K562 (cell line): ENCODE measurements around the gene CEACAM21. TPM values are rescaled to one million over a fixed set of nuclear protein-coding genes. Genes with fewer than 3 reads are reported as not detected.

Experiments
- ATAC-seq: fragments of 200-7000 bp; cut with Tn5 transposase; 3 replicates; pipeline ENCODE4 v1.9.1; 2020; ENCODE audit warnings: moderate library complexity
- BruUV-seq: library from RNA; stranded (reverse); fragments of 400-500 nt; replicated peaks from 2 replicates; lab custom pipeline; 2021; lab: Mats Ljungman, UMichigan
- CTCF ChIA-PET: fragments of 300-600 bp; formaldehyde crosslinking; extraction: SDS; loops from one replicate; lab custom pipeline; 2021; ENCODE audit warnings: low intra/inter-chr PET ratio; lab: Yijun Ruan, JAX
- POLR2A ChIA-PET: fragments of 300-600, 350-650 bp; sonication (Branson Sonifier 250); formaldehyde crosslinking; extraction: SDS; loops from one replicate; lab custom pipeline; 2021; ENCODE audit warnings: antibody characterized with exemption, inconsistent platforms; lab: Yijun Ruan, JAX
- DNase-seq, 4 experiments: peaks; one replicate each; pipeline versions ENCODE4 v3.0.0 to v3.0.0-alpha.2; 2011 to 2018; ENCODE audit warnings: low spot score in 3 of 4, mixed read lengths in 3 of 4; ENCODE audit errors: extremely low read depth in 1 of 4
- FAIRE-seq: peaks from 2 replicates; lab custom pipeline; 2011; peaks lifted over from hg19 to GRCh38; lab: Jason Lieb, UNC
- H2AFZ ChIP-seq: 2 replicates; pipeline ENCODE4 v1.6.0; 2011; ENCODE audit warnings: low read depth, low read length, control low read depth, inconsistent platforms
- H3K27ac ChIP-seq: fragments of 200-600 bp; 3 replicates; pipeline ENCODE4 v1.8.0; 2011; ENCODE audit warnings: low read depth, mild to moderate bottlenecking, control low read depth, inconsistent platforms, low read length, moderate library complexity, mixed read lengths; ENCODE audit errors: extremely low read depth
- H3K27me3 ChIP-seq, 2 experiments: fragments of 300-600 bp in 1 of 2; 2 replicates in 1 of 2; 3 replicates in 1 of 2; pipeline versions ENCODE4 v1.6.0 to v1.8.0; 2011; ENCODE audit warnings: inconsistent platforms in 2 of 2, low read length in 2 of 2, mild to moderate bottlenecking in 1 of 2, mixed read lengths in 1 of 2, moderate library complexity in 1 of 2; ENCODE audit not compliant: control insufficient read depth in 2 of 2, insufficient read depth in 2 of 2
- H3K36me3 ChIP-seq: fragments of 300-600 bp; 3 replicates; pipeline ENCODE4 v1.8.0; 2011; ENCODE audit warnings: mild to moderate bottlenecking, low read length, inconsistent platforms; ENCODE audit not compliant: control insufficient read depth, insufficient read depth
- H3K4me1 ChIP-seq, 2 experiments: fragments of 200-600 bp in 1 of 2; replicated peaks in 1 of 2; 2 replicates in 1 of 2; 3 replicates in 1 of 2; pipeline versions ENCODE4 v1.5.1 to v1.8.0; 2011; ENCODE audit warnings: inconsistent platforms in 2 of 2, low read length in 2 of 2, mild to moderate bottlenecking in 1 of 2, mixed read lengths in 1 of 2, moderate library complexity in 1 of 2; ENCODE audit not compliant: control insufficient read depth in 2 of 2, insufficient read depth in 2 of 2
- H3K4me2 ChIP-seq: 2 replicates; pipeline ENCODE4 v1.6.1; 2011; ENCODE audit warnings: low read length, control low read depth, inconsistent platforms, mixed read lengths; ENCODE audit not compliant: insufficient read depth
- H3K4me3 ChIP-seq: fragments of 200-600 bp; sonication (generic), shearing (Covaris generic); 2 replicates; pipeline ENCODE4 v1.5.1; 2016; ENCODE audit warnings: control low read depth, inconsistent platforms
- H3K79me2 ChIP-seq: fragments of 200-600 bp; 3 replicates; pipeline ENCODE4 v1.8.0; 2011; ENCODE audit warnings: low read length, inconsistent platforms; ENCODE audit not compliant: control insufficient read depth, insufficient read depth
- H3K9ac ChIP-seq, 2 experiments: 2 replicates each; pipeline versions ENCODE4 v1.6.0 to v1.6.1; 2011; ENCODE audit warnings: low read depth in 2 of 2, low read length in 2 of 2, control low read depth in 1 of 2, inconsistent platforms in 1 of 2, mild to moderate bottlenecking in 1 of 2, mixed read lengths in 1 of 2; ENCODE audit not compliant: insufficient read depth in 1 of 2
- H3K9me1 ChIP-seq: one replicate; pipeline ENCODE4 v1.6.0; 2011; ENCODE audit warnings: inconsistent platforms, mild to moderate bottlenecking, low read length, moderate library complexity; ENCODE audit not compliant: control insufficient read depth, insufficient read depth
- H3K9me3 ChIP-seq: replicated peaks from 2 replicates; pipeline ENCODE4 v1.5.1; 2011; ENCODE audit warnings: low read depth, low read length, inconsistent platforms; ENCODE audit not compliant: control insufficient read depth, insufficient read depth
- H4K20me1 ChIP-seq: replicated peaks from 2 replicates; pipeline ENCODE4 v1.6.1; 2011; ENCODE audit warnings: low read length, inconsistent platforms, mixed read lengths; ENCODE audit not compliant: control insufficient read depth, insufficient read depth
- CBX2 ChIP-seq: fragments of 200-600 bp; sonication (generic); IDR thresholded peaks from one replicate; pipeline ENCODE4 v1.6.1; 2012; ENCODE audit warnings: mild to moderate bottlenecking, low read length, inconsistent platforms; ENCODE audit not compliant: insufficient read depth, poor library complexity, severe bottlenecking
- KAT7 ChIP-seq: sonication (generic); formaldehyde crosslinking; IDR thresholded peaks from 2 replicates; pipeline ENCODE4 v1.8.0; 2022; ENCODE audit warnings: missing genetic modification reagents, mild to moderate bottlenecking, borderline replicate concordance
- SMC3 ChIP-seq: conservative IDR thresholded peaks from 2 replicates; pipeline ENCODE4 v1.6.1; 2011; ENCODE audit warnings: low read depth, low read length, improper control_type of control experiment; ENCODE audit not compliant: insufficient read depth
- SRF ChIP-seq, 2 experiments: fragments of 250-450, 450-650 bp in 1 of 2; sonication (Bioruptor Pico) in 1 of 2; sonication (generic) in 1 of 2; formaldehyde crosslinking; IDR thresholded peaks; 2 replicates each; pipeline versions ENCODE4 v1.5.0 to v1.5.1; 2020 to 2022; ENCODE audit warnings: mild to moderate bottlenecking in 1 of 2, missing genetic modification reagents in 1 of 2
- SRSF1 ChIP-seq: fragments of 200-400 bp; formaldehyde crosslinking; IDR thresholded peaks from 2 replicates; pipeline ENCODE4 v1.6.1; 2017; ENCODE audit warnings: mild to moderate bottlenecking, low read depth, low read length, moderate library complexity
- TSC22D4 ChIP-seq: fragments of 450-650 bp; IDR thresholded peaks from 2 replicates; pipeline ENCODE4 v1.6.1; 2016; ENCODE audit warnings: missing genetic modification characterization, missing biosample characterization, control low read depth
- XRCC4 ChIP-seq: IDR thresholded peaks from one replicate; pipeline ENCODE4 v1.6.1; 2011; ENCODE audit not compliant: insufficient read depth, insufficient read length; ENCODE audit errors: extremely low read depth
- ZNF398 ChIP-seq: fragments of 250-450 bp; sonication (Bioruptor Pico); IDR thresholded peaks from 2 replicates; pipeline ENCODE4 v1.8.0; 2021; ENCODE audit warnings: moderate library complexity, mild to moderate bottlenecking, inconsistent platforms
- ZNF717 ChIP-seq: fragments of 250-450 bp; sonication (Bioruptor Pico); IDR thresholded peaks from 2 replicates; pipeline ENCODE4 v1.5.0; 2021
- WGBS: fragments of 100-300 bp; shearing (Covaris generic); methylation state at CpG from one replicate; pipeline ENCODE4 v1.1.6; 2016; ENCODE audit warnings: low coverage, mixed read lengths; ENCODE audit not compliant: insufficient coverage; ENCODE audit errors: missing lambda C conversion rate; 5-methylcytosine and 5-hydroxymethylcytosine counted together
- in situ Hi-C: fragments of 300-500 bp; cut with MboI; formaldehyde crosslinking; loops from 4 replicates; pipeline ENCODE4 v1.15.0; 2018; ENCODE audit warnings: inconsistent platforms, mixed read lengths
- intact Hi-C: fragments of 100-400 bp; cut with micrococcal nuclease; formaldehyde crosslinking; loops from 2 replicates; pipeline ENCODE4 v1.14.2; 2022
- polyA plus RNA-seq, 8 experiments: library from polyadenylated mRNA; depleted of rRNA in 4 of 8; stranded (reverse) in 5 of 8; unstranded in 3 of 8; fragments of >200 nt; fragmentation: Nextera tagmentation in 2 of 8; fragmentation: Illumina TruSeq in 1 of 8; extraction: Ambion mirVana in 2 of 8; extraction: Trizol in 1 of 8; gene quantifications; 2 replicates each; pipeline versions ENCODE4 v1.2.1 to v1.2.3, GENCODE V29; 2011 to 2014; ENCODE audit warnings: inconsistent platforms in 1 of 8, missing spikeins in 1 of 8
- total RNA-seq, 7 experiments: library from RNA; depleted of rRNA in 6 of 7; stranded (reverse); fragments of >200 nt in 6 of 7; fragmentation: Illumina TruSeq in 2 of 7; extraction: Trizol in 2 of 7; gene quantifications; 2 replicates each; pipeline versions ENCODE4 v1.2.1 to v1.2.3, GENCODE V29; 2011 to 2021; ENCODE audit warnings: low replicate concordance in 1 of 7
- TF ChIP-seq, protein P1 (sequence below): fragments of 450-650 bp; formaldehyde crosslinking; IDR thresholded peaks from 2 replicates; pipeline ENCODE4 v1.4.0; 2020; ENCODE audit warnings: mild to moderate bottlenecking, moderate library complexity

CEACAM21 gene
- total and polyA plus RNA-seq, 9 of the 15 experiments (the other 6 are each of a cell fraction or from before 2014, with no cell fraction given): 0.06 to 0.40 (median 0.18) TPM; not detected in 1

- DNase-seq: no peak
- TF ChIP-seq XRCC4: no peak
- TF ChIP-seq KAT7: no peak
- TF ChIP-seq SRSF1: no peak
- no peak for TF ChIP-seq CBX2
- TF ChIP-seq TSC22D4 (tag): no peak
- no peak for TF ChIP-seq ZNF398 (CRISPR knock-in tag)
- TF ChIP-seq SMC3: no peak
- no peak for TF ChIP-seq SRF (CRISPR knock-in tag; IDR thresholded peaks at IDR 0.05)
- TF ChIP-seq, protein P1, sequence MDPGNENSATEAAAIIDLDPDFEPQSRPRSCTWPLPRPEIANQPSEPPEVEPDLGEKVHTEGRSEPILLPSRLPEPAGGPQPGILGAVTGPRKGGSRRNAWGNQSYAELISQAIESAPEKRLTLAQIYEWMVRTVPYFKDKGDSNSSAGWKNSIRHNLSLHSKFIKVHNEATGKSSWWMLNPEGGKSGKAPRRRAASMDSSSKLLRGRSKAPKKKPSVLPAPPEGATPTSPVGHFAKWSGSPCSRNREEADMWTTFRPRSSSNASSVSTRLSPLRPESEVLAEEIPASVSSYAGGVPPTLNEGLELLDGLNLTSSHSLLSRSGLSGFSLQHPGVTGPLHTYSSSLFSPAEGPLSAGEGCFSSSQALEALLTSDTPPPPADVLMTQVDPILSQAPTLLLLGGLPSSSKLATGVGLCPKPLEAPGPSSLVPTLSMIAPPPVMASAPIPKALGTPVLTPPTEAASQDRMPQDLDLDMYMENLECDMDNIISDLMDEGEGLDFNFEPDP (CRISPR knock-in tag): no peak
- no peak for TF ChIP-seq ZNF717 (CRISPR knock-in tag)
Measured at GRCh38 chr19:41623360-41623759, 47.4 kb downstream of the CEACAM21 start.

More at GRCh38 chr19:41623360-41623759, 47.4 kb downstream of the CEACAM21 start:
- Histone ChIP-seq H3K36me3 (no peaks in the 10 kb centered on the region), H3K9me1 (no peaks in the 10 kb centered on the region), H3K27ac (no peak overlapping the region), H3K4me3 (no peak overlapping the region), H3K4me1 (no peaks in the 10 kb centered on the region), H3K4me2 (no peak overlapping the region), H2AFZ (no peak overlapping the region), H3K9me3 (no peaks in the 10 kb centered on the region), H3K79me2 (no peaks in the 10 kb centered on the region), H4K20me1 (no peaks in the 10 kb centered on the region), H3K9ac (no peak overlapping the region), H3K27me3 (peaks cover 0 to 5% of the 10 kb centered on the region in 2 experiments; a peak in 1 of 5 replicates)
- ATAC-seq: no peak
- 0% methylated on average over 4 of the region's 4 CpGs for WGBS
- no peak for FAIRE-seq
- CTCF ChIA-PET: no interaction called here
- POLR2A ChIA-PET: no interaction called here
- intact Hi-C loops (no loop called here), in situ Hi-C loops (no loop called here)
- BruUV-seq: no TSS peak
